Fibroblast of lung (primary cell): ENCODE results near the gene UPF3A. TPM values are rescaled to one million over a fixed set of nuclear protein-coding genes. Genes with fewer than 3 reads are reported as not detected.

ENCODE experiments used
- DNase-seq, 2 donors: peaks; one replicate each; pipeline versions ENCODE4 v3.0.0 to v3.0.0-alpha.2; 2010; ENCODE audit warnings: low read depth in 2 of 2
- H2AFZ ChIP-seq: 2 replicates; pipeline ENCODE4 v1.5.1; 2012; ENCODE audit warnings: low read length, control low read depth, inconsistent platforms
- H3K27ac ChIP-seq: 2 replicates; pipeline ENCODE4 v1.5.1; 2011; ENCODE audit warnings: low read length, control low read depth; ENCODE audit not compliant: insufficient read depth
- H3K27me3 ChIP-seq: 2 replicates; pipeline ENCODE4 v1.5.1; 2011; ENCODE audit warnings: mild to moderate bottlenecking, low read length; ENCODE audit not compliant: control insufficient read depth, insufficient read depth
- H3K36me3 ChIP-seq: 2 replicates; pipeline ENCODE4 v1.5.1; 2011; ENCODE audit warnings: low read length; ENCODE audit not compliant: control insufficient read depth, insufficient read depth
- H3K4me1 ChIP-seq: 2 replicates; pipeline ENCODE4 v1.5.1; 2011; ENCODE audit warnings: low read length; ENCODE audit not compliant: control insufficient read depth, insufficient read depth; ENCODE audit errors: extremely low read depth
- H3K4me2 ChIP-seq: 2 replicates; pipeline ENCODE4 v1.5.1; 2011; ENCODE audit warnings: low read length, control low read depth; ENCODE audit not compliant: insufficient read depth; ENCODE audit errors: extremely low read depth
- H3K4me3 ChIP-seq, 4 experiments: fragments of 200-600 bp in 1 of 4; sonication (generic) in 1 of 4; replicated peaks in 1 of 4; 2 replicates each; pipeline ENCODE4 v1.5.1; 2011 to 2016; ENCODE audit warnings: low read length in 4 of 4, low read depth in 3 of 4, mild to moderate bottlenecking in 3 of 4, control low read depth in 2 of 4, inconsistent platforms in 1 of 4, mixed read lengths in 1 of 4; ENCODE audit not compliant: insufficient read depth in 1 of 4; ENCODE audit errors: control extremely low read depth in 1 of 4
- H3K79me2 ChIP-seq: 2 replicates; pipeline ENCODE4 v1.5.1; 2012; ENCODE audit warnings: mild to moderate bottlenecking, low read length, inconsistent platforms; ENCODE audit not compliant: control insufficient read depth, insufficient read depth
- H3K9ac ChIP-seq: 2 replicates; pipeline ENCODE4 v1.5.1; 2011; ENCODE audit warnings: mild to moderate bottlenecking, low read length, control low read depth; ENCODE audit not compliant: insufficient read depth
- H3K9me3 ChIP-seq: 2 replicates; pipeline ENCODE4 v1.5.1; 2012; ENCODE audit warnings: low read depth, low read length; ENCODE audit not compliant: control insufficient read depth, insufficient read depth
- H4K20me1 ChIP-seq: 2 replicates; pipeline ENCODE4 v1.5.1; 2011; ENCODE audit warnings: low read length; ENCODE audit not compliant: control insufficient read depth, insufficient read depth; ENCODE audit errors: extremely low read depth
- CTCF ChIP-seq, 2 donors: IDR thresholded peaks in 1 of 2; conservative IDR thresholded peaks in 1 of 2; 1 replicate in 1 of 2; 2 replicates in 1 of 2; pipeline ENCODE4 v1.5.1; 2011 to 2012; ENCODE audit warnings: low read length in 2 of 2, control low read depth in 1 of 2, inconsistent platforms in 1 of 2, low read depth in 1 of 2, mild to moderate bottlenecking in 1 of 2
- EZH2 ChIP-seq: IDR thresholded peaks from 2 replicates; pipeline ENCODE4 v1.5.1; 2012; ENCODE audit warnings: low read length, control low read depth, mild to moderate bottlenecking; ENCODE audit errors: missing control alignments
- polyA plus RNA-seq, 2 donors: library from polyadenylated mRNA; depleted of rRNA in 1 of 2; stranded (reverse) in 1 of 2; unstranded in 1 of 2; fragments of >200 nt; gene quantifications; 2 replicates each; pipeline ENCODE4 v1.2.1, GENCODE V29; 2011 to 2012; ENCODE audit warnings: missing spikeins in 1 of 2
- total RNA-seq: library from RNA; depleted of rRNA; stranded (reverse); fragments of >200 nt; gene quantifications from 2 replicates; pipeline ENCODE4 v1.2.1, GENCODE V29; 2014

Gene UPF3A
- total and polyA plus RNA-seq, 2 donors (not counting 1 experiment from before 2014, with no cell fraction given): 27.6 to 40.5 TPM

- no peak overlapping the region for H3K9ac ChIP-seq
- H3K4me1 ChIP-seq: no peaks in the 10 kb centered on the region
- TF ChIP-seq CTCF (conservative IDR thresholded peaks at IDR 0.05 in 1 of 2, IDR thresholded peaks at IDR 0.05 in 1 of 2; ENCODE audit: low read depth in 1 of 2, low read length in 2 of 2) (no peak), EZH2 (no peak)
- no peak overlapping the region for H2AFZ ChIP-seq
- H3K27me3 ChIP-seq: no peaks in the 10 kb centered on the region
- no peaks in the 10 kb centered on the region for H3K9me3 ChIP-seq
- DNase-seq: peak; percentile 66 to 87
- H3K79me2 ChIP-seq: no peaks in the 10 kb centered on the region
- H3K4me2 ChIP-seq: no peak overlapping the region
- H3K4me3 ChIP-seq: peak overlapping the region in 1 of 4 experiments; percentile 6
- no peak overlapping the region for H3K27ac ChIP-seq
- no peaks in the 10 kb centered on the region for H4K20me1 ChIP-seq
- peaks cover 20% of the 10 kb centered on the region for H3K36me3 ChIP-seq
Measured at GRCh38 chr13:114264886-114265611, 16.4 kb upstream of the UPF3A start.

- H3K4me3 ChIP-seq: no peak overlapping the region
- no peak overlapping the region for H3K27ac ChIP-seq
- DNase-seq: no peak
- TF ChIP-seq EZH2 (no peak), CTCF (conservative IDR thresholded peaks at IDR 0.05 in 1 of 2, IDR thresholded peaks at IDR 0.05 in 1 of 2; ENCODE audit: low read depth in 1 of 2, low read length in 2 of 2) (no peak)
- no peak overlapping the region for H3K4me2 ChIP-seq
- no peaks in the 10 kb centered on the region for H3K9me3 ChIP-seq
- H2AFZ ChIP-seq: no peak overlapping the region
- H4K20me1 ChIP-seq: no peaks in the 10 kb centered on the region
- H3K79me2 ChIP-seq: no peaks in the 10 kb centered on the region
- no peak overlapping the region for H3K9ac ChIP-seq
- peaks cover 20% of the 10 kb centered on the region for H3K36me3 ChIP-seq
- H3K4me1 ChIP-seq: no peaks in the 10 kb centered on the region
- H3K27me3 ChIP-seq: no peaks in the 10 kb centered on the region
Measured at GRCh38 chr13:114266241-114266640, 15.2 kb upstream of the UPF3A start.

- Histone ChIP-seq H3K9me3 (no peaks in the 10 kb centered on the region), H3K9ac (no peak overlapping the region), H4K20me1 (no peaks in the 10 kb centered on the region), H3K36me3 (peaks cover 18% of the 10 kb centered on the region), H3K27me3 (no peaks in the 10 kb centered on the region), H3K27ac (no peak overlapping the region), H3K4me1 (no peaks in the 10 kb centered on the region), H3K79me2 (no peaks in the 10 kb centered on the region), H3K4me2 (no peak overlapping the region), H2AFZ (no peak overlapping the region), H3K4me3 (no peak overlapping the region)
- DNase-seq: peak in 1 of 2 donors; percentile 69
- TF ChIP-seq EZH2: no peak
- TF ChIP-seq CTCF (conservative IDR thresholded peaks at IDR 0.05 in 1 of 2, IDR thresholded peaks at IDR 0.05 in 1 of 2; ENCODE audit: low read depth in 1 of 2, low read length in 2 of 2): no peak
Measured at GRCh38 chr13:114268344-114269280, 12.8 kb upstream of the UPF3A start.
